HG03469 (cell line): ENCODE measurements around the gene SREK1.
"Not testable (repeated sequence)": the region's sequence is repeated elsewhere in the genome, so short reads cannot be mapped to it uniquely, and the experiment has no call there.

ENCODE experiments used
- ATAC-seq: cut with Tn5 transposase; IDR thresholded peaks from one replicate; pipeline ENCODE4 v1.9.1; 2021; ENCODE audit warnings: mild to moderate bottlenecking, moderate library complexity, moderate number of reproducible peaks; ENCODE audit not compliant: unreplicated experiment

SREK1 gene, protein sequence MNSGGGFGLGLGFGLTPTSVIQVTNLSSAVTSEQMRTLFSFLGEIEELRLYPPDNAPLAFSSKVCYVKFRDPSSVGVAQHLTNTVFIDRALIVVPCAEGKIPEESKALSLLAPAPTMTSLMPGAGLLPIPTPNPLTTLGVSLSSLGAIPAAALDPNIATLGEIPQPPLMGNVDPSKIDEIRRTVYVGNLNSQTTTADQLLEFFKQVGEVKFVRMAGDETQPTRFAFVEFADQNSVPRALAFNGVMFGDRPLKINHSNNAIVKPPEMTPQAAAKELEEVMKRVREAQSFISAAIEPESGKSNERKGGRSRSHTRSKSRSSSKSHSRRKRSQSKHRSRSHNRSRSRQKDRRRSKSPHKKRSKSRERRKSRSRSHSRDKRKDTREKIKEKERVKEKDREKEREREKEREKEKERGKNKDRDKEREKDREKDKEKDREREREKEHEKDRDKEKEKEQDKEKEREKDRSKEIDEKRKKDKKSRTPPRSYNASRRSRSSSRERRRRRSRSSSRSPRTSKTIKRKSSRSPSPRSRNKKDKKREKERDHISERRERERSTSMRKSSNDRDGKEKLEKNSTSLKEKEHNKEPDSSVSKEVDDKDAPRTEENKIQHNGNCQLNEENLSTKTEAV

GRCh38 chr5:66144074-66144833 is at the start of gene SREK1:
Gene SREK1, plus strand, starts transcription at chr5:66144300. Its CDS starts 77 bp downstream, at chr5:66144377.
- peak; percentile 67 for ATAC-seq

DNA sequence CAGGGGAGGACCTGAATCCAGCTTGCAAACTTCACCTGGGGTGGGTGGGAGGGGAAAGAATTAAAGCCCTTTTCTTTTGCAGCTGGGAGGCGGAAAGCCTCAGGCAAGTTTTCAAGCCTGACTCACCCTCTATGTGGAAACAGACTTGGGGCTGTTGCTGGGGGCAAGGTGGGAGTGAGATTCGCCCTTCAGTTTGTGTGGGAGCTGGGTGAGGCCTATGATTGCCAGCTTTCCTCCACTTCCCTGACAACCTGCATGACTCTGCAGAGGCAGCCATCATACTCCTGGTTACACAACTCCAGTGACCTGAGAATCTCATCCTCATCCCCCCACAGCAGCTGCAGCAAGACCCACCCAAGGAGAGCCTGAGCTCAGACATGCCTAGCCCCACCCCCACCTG is 43.2 kb upstream of the SREK1 start:
- ATAC-seq: no peak

DNA sequence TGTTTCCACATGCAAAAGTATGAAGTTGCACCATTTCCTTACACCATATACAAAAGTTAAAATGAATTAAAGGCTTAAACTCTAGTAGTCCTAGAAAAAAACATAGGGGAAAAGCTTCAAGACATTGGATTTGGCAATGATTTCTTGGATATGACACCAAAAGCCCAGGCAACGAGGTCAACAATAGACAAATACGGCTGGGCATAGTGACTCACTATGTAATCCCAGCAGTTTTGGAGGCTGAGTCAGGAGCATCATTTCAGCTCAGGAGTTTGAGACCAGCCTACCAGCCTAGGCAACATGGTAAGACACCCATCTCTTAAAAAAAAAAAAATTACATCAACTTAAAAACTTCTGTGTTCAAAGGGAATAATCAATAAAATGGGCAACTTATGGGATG is 30.9 kb upstream of the SREK1 start:
- no peak for ATAC-seq

GRCh38 chr5:66118304-66118703 is 25.8 kb upstream of the SREK1 start:
- ATAC-seq: no peak

GRCh38 chr5:66122379-66123034 is 21.6 kb upstream of the SREK1 start:
- ATAC-seq: no peak

- ATAC-seq: no peak
Observed at GRCh38 chr5:66129144-66129543, 15.0 kb upstream of the SREK1 start.

DNA sequence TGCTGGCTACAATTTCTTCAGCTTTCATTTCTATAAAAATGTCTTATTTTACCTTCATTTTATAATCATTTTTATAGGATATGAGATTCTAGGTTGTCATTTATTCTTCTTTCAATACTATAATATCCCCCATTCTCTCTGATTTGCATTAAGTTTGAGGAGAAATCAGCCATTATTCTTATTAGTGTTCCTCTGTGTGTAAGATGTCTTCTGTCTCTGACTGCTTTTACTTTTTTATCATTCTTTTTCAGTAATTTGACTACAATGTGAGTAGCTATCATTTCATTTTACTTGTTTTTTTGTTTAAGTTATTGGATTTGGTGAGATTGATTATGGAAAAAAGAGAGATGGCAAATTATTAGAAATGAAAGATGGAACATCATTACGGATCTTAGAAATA is 13.6 kb upstream of the SREK1 start:
- ATAC-seq: no peak

DNA sequence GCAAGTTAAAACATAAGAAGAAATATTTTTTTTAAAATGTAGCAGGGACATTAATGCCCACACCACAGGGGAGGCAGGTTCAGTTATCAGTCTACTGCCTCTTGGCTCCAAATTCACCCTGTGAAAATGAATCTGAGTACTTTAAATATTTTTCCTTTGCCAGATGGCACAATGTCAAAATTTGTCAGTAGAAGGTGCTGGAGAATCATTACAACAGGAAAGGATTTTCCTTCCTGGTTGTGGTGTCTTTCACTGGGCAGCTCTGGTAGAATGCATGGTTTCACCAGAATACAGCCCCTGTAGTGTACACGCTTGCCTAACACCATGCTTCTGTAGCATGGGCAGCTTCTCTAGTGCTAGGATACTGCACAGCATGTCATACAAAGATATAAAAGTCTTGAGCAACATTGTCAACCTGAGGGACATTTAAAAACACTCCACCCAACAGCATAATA is 9.7 kb upstream of the SREK1 start:
- no peak for ATAC-seq

- no peak for ATAC-seq
Observed at GRCh38 chr5:66136053-66136452, 8.0 kb upstream of the SREK1 start.

GRCh38 chr5:66136944-66137343 is 7.2 kb upstream of the SREK1 start:
- not testable (repeated sequence) for ATAC-seq

DNA sequence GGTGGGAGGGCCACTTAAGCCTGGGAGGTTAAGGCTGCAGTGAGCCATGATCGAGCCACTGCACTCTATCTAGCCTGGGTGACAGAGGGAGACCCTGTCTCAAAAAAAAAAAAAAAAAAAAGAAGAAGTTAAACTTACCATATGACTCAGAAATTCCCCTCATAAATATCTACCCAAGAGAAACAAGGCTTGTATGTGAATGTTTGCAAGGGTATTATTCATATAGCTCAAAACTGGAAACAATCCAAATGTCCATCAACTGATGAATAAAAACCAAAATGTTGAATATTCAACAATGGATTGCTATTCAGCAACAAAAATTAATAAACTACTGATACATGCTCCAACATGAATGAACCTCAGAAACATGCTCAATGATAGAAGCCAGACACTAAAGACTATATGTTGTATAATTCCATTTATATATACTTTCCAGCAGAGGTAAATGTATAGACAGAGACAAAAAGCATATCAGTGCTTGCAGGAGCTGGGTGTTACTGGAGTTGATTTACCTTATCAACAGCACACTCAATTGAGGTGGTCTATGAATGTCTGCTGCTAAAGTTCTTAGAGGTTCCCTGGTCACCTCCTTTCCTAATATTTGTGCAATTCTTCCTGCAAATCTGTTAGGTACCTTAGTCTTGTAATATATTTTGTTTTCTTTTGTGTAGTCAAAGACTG is 5.3 kb upstream of the SREK1 start:
- ATAC-seq: no peak

DNA sequence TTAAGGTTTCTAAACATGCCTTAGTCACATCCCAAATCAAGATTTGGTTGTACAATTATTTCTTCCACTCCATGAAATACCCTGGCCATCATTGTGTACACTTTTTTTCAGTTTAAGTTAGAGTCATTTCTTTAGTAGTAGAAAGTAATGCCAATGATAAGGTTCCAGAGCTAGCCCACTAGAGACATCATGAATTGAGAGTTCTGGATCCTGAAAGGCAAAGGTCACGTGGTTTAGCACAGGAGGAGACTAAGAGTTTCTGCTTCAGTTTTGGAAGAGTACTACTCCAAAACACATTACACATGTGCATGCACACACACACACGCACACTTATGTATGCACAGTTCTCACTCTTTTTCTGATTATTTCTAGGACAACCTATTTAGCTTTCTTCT is 4.8 kb upstream of the SREK1 start:
- no peak for ATAC-seq

DNA sequence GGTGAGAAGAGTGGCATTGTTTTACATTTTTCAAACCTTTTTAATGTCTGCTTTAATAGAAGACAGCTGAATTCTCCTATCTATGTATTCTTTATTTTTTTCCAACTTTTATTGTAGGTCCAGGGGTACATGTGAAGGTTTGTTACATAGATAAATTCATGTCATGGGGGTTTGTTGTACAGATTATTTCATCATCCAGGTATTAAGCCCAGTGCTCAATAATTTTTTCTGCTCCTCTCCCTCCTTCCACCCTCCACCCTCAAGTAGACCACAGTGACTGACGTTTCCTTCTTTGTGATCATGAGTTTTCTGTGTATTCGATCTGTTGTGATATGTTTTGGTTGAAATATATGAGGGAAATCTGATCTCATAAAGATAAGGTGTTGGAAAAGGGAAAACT is 1.7 kb upstream of the SREK1 start:
- no peak for ATAC-seq

GRCh38 chr5:66143473-66144073 is 527 bp upstream of the SREK1 start:
- no peak for ATAC-seq

- ATAC-seq: peak; percentile 28
Observed at GRCh38 chr5:66144834-66145390, 812 bp downstream of the SREK1 start.

GRCh38 chr5:66145737-66146136 is 1.6 kb downstream of the SREK1 start:
- ATAC-seq: no peak

- no peak for ATAC-seq
Observed at GRCh38 chr5:66149950-66150349, 5.8 kb downstream of the SREK1 start.

DNA sequence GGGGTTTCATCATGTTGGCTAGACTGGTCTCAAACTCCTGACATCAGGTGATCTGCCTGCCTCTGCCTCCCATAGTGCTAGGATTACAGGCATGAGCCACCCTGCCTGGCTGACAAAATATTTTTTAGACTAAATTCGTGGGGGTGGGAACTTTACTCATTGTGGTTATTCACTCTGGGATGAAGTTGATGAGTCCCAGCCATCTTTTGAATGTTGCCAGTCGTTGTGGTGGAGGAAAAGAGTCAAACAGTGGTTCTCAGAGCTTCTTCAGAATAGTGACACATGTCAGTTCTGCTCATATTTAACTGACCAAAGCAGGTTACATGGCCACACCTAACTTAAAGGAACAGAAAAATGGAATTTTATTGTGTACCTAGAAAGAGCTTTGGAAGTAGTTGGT is 6.9 kb downstream of the SREK1 start:
- ATAC-seq: no peak

DNA sequence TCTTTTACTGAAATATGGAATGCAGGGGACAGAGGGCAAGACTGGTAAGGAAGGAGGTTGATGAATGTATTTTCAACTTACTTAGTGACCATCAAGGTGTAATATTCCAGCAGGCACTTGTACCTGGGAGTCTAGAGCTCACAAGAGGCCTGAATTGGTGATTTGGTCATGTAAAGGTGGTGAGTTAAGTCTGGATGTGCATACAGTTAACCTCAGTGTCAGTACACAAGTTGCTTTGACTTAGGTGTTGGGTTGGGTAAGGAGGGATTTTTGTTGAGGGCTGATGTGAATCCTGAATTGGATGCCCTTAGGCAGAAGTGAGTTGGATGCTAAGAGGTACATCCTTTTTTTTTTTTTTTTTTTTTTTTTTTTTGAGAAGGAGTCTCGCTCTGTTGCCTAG is 7.4 kb downstream of the SREK1 start:
- ATAC-seq: no peak

DNA sequence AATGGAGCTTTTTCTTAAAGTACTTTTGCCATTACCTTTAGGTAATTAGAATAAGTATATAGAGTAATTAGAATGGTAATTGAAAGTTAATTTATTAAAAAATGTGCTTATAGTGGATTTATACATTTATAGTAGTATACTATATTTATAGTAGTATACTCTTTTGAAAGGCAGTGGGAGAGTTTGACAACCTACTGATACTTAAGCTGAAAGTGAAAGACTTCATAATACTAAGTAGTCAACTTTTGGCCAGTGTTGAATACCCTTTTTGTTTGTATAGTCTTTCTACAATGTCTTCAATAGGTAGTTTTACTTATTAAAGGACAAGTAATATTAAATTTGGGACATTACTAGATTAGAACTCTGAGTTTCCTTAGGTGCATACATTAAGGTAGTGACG is 12.9 kb downstream of the SREK1 start:
- no peak for ATAC-seq
